ENCODE results near the gene GLOD5. TPM values are rescaled to one million over a fixed set of nuclear protein-coding genes. Genes with fewer than 3 reads are reported as not detected.
A peak's percentile ranks its signal among the peaks of the same experiment; 100 is the strongest.

The GLOD5 gene
- total and polyA plus RNA-seq, 9 of the 15 experiments (the other 6 are each of a cell fraction or from before 2014, with no cell fraction given): 0.27 to 4.4 (median 2.2) TPM

DNA sequence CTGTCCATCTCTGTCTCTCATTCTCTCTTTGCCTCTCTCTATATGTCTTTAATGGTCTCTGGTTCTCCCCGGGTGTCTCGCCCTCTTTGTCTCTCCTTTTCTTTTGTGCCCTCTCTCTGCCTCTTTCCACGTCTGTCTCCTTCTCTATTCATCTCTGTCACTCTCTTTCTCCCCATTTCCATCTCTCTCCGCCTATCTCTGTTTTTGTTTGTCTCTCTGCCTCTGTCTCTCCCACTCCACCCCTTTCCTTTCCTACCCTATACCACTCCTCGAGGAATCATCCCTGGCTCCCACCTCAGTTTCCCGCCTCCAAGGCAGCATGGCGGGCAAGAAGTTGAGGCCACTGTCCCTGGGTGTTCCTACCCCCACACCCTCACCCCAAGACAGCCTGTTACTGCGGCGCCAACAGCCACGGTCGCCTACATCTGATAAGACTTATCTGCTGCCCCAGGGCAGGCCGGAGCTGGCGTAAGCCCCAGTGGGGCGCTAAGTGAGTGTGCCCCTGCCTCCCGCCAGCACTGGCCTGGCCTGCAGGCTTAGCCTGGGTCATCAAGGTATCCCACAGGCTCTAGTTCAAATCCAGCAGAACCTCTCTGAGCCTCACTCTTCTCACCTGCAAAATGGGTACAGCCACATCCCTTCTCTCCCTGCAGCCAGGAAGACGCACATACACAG, 24.1 kb downstream of the GLOD5 start (continued):
- TF ChIP-seq, protein P1, sequence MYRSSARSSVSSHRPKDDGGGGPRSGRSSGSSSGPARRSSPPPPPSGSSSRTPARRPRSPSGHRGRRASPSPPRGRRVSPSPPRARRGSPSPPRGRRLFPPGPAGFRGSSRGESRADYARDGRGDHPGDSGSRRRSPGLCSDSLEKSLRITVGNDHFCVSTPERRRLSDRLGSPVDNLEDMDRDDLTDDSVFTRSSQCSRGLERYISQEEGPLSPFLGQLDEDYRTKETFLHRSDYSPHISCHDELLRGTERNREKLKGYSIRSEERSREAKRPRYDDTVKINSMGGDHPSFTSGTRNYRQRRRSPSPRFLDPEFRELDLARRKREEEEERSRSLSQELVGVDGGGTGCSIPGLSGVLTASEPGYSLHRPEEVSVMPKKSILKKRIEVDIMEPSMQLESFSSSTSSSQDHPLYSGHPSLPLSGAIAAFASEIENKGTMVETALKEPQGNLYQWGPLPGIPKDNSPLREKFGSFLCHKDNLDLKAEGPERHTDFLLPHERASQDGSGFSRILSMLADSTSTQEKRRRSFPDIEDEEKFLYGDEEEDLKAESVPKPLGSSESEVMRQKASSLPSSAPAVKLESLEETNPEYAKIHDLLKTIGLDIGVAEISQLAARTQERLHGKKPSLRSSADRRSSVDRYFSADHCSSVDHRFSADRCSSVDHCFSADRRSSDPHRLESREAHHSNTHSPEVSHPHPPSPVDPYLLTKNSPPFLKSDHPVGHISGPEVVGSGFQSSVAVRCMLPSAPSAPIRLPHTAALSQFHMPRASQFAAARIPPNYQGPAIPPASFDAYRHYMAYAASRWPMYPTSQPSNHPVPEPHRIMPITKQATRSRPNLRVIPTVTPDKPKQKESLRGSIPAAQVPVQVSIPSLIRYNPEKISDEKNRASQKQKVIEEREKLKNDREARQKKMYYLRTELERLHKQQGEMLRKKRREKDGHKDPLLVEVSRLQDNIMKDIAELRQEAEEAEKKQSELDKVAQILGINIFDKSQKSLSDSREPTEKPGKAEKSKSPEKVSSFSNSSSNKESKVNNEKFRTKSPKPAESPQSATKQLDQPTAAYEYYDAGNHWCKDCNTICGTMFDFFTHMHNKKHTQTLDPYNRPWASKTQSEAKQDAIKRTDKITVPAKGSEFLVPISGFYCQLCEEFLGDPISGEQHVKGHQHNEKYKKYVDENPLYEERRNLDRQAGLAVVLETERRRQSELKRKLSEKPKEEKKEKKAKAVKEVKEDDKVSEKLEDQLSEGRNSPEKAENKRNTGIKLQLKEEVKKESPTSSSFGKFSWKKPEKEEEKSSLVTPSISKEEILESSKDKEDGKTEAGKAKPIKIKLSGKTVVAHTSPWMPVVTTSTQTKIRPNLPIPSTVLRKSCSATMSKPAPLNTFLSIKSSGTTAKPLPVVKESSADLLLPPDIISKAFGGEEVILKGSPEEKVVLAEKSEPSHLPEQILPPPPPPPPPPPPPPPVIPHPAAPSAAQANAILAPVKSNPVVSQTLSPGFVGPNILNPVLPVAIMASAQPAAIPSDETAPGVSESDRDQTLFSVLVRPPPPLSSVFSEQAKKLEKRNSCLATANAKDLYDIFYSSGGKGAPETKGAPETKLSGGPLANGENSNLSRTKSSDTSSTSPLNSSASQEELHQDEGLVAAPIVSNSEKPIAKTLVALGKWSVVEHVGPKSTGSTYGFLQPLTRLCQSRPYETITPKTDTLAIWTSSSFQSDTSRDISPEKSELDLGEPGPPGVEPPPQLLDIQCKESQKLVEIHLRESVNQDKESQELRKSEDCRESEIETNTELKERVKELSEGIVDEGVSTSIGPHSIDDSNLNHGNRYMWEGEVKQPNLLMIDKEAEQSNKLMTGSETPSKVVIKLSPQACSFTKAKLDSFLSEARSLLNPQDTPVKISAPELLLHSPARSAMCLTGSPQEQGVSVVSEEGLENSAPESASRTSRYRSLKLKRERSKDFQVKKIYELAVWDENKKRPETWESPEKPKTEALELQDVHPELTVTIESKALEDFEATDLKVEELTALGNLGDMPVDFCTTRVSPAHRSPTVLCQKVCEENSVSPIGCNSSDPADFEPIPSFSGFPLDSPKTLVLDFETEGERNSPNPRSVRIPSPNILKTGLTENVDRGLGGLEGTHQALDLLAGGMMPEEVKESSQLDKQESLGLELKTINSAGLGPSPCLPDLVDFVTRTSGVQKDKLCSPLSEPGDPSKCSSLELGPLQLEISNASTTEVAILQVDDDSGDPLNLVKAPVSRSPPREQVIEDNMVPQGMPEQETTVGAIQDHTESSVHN (IDR thresholded peaks at IDR 0.05; ENCODE audit: borderline replicate concordance in 1 of 2, low read depth in 1 of 2): no peak
- TF ChIP-seq ZEB2 (IDR thresholded peaks at IDR 0.05) (0 out of 2 replicates have a peak, but pooled peaks have one; percentile 11), CXXC5 (CRISPR knock-in tag; IDR thresholded peaks at IDR 0.05) (peak; percentile 87), TCF3 (CRISPR knock-in tag; IDR thresholded peaks at IDR 0.05) (peak; percentile 78), ELF4 (CRISPR knock-in tag; IDR thresholded peaks at IDR 0.05) (peak; percentile 54; the same call in 1 of the 2 replicates), NR4A1 (CRISPR knock-in tag; IDR thresholded peaks at IDR 0.05) (0 out of 2 replicates have a peak, but pooled peaks have one; percentile 12), NR4A1 (tag; IDR thresholded peaks at IDR 0.05) (peak; percentile 88), BHLHE40 (IDR thresholded peaks at IDR 0.05; ENCODE audit: low read length) (no peak), ATF1 (CRISPR knock-in tag; IDR thresholded peaks at IDR 0.05) (no peak), ATF1 (tag; IDR thresholded peaks at IDR 0.05) (peak; percentile 60), TEAD1 (CRISPR knock-in tag; IDR thresholded peaks at IDR 0.05) (no peak)
- TF ChIP-seq, protein P2, sequence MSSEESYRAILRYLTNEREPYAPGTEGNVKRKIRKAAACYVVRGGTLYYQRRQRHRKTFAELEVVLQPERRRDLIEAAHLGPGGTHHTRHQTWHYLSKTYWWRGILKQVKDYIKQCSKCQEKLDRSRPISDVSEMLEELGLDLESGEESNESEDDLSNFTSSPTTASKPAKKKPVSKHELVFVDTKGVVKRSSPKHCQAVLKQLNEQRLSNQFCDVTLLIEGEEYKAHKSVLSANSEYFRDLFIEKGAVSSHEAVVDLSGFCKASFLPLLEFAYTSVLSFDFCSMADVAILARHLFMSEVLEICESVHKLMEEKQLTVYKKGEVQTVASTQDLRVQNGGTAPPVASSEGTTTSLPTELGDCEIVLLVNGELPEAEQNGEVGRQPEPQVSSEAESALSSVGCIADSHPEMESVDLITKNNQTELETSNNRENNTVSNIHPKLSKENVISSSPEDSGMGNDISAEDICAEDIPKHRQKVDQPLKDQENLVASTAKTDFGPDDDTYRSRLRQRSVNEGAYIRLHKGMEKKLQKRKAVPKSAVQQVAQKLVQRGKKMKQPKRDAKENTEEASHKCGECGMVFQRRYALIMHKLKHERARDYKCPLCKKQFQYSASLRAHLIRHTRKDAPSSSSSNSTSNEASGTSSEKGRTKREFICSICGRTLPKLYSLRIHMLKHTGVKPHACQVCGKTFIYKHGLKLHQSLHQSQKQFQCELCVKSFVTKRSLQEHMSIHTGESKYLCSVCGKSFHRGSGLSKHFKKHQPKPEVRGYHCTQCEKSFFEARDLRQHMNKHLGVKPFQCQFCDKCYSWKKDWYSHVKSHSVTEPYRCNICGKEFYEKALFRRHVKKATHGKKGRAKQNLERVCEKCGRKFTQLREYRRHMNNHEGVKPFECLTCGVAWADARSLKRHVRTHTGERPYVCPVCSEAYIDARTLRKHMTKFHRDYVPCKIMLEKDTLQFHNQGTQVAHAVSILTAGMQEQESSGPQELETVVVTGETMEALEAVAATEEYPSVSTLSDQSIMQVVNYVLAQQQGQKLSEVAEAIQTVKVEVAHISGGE (CRISPR knock-in tag; IDR thresholded peaks at IDR 0.05): 0 out of 6 replicates have a peak, but pooled peaks of 1 of the 3 experiments have one; percentile 27
- TF ChIP-seq, protein P3, sequence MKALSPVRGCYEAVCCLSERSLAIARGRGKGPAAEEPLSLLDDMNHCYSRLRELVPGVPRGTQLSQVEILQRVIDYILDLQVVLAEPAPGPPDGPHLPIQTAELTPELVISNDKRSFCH (CRISPR knock-in tag; IDR thresholded peaks at IDR 0.05): no peak
- TF ChIP-seq, protein P3 (tag; IDR thresholded peaks at IDR 0.05): peak; percentile 87
